Activated T-cell treated with anti-CD3 and anti-CD28 coated beads, Interleukin-2, amount 50 U/mL, for 72 hours (primary cell): ENCODE results near the gene LRRC47. TPM values are rescaled to one million over a fixed set of nuclear protein-coding genes. Genes with fewer than 3 reads are reported as not detected.
A peak's percentile ranks its signal among the peaks of the same experiment; 100 is the strongest.

ENCODE experiments used
- ATAC-seq, 2 donors: fragments of 150-1000 bp; cut with Tn5 transposase; replicated peaks in 1 of 2; 2 replicates each; pipeline ENCODE4 v1.10.0; 2021; ENCODE audit warnings: moderate library complexity in 2 of 2, mild to moderate bottlenecking in 1 of 2
- DNase-seq, 2 donors: peaks; one replicate each; pipeline ENCODE4 v3.0.0; 2021 to 2022; ENCODE audit warnings: mixed read lengths in 1 of 2
- H3K27ac Mint-ChIP-seq: one replicate; pipeline ENCODE4 v1.8.0; 2022; ENCODE audit warnings: mild to moderate bottlenecking, moderate library complexity, mixed read lengths
- H3K27me3 Mint-ChIP-seq: one replicate; pipeline ENCODE4 v1.8.0; 2022; ENCODE audit warnings: low read depth, mixed read lengths
- H3K36me3 Mint-ChIP-seq, 2 donors: one replicate each; pipeline ENCODE4 v1.8.0; 2022; ENCODE audit warnings: mixed read lengths in 2 of 2, mild to moderate bottlenecking in 1 of 2; ENCODE audit not compliant: insufficient read depth in 2 of 2
- H3K4me1 Mint-ChIP-seq: one replicate; pipeline ENCODE4 v1.8.0; 2022; ENCODE audit warnings: low read depth, mixed read lengths
- H3K4me3 Mint-ChIP-seq, 2 donors: one replicate each; pipeline ENCODE4 v1.8.0; 2022; ENCODE audit warnings: mild to moderate bottlenecking in 2 of 2, mixed read lengths in 2 of 2, moderate library complexity in 2 of 2
- H3K9me3 Mint-ChIP-seq, 2 donors: one replicate each; pipeline ENCODE4 v1.8.0; 2022; ENCODE audit warnings: mixed read lengths in 2 of 2
- total RNA-seq, 2 donors: library from RNA; stranded (reverse); gene quantifications; one replicate each; pipeline ENCODE4 v1.2.3, GENCODE V29; 2022

Gene LRRC47
- total RNA-seq, 2 donors from 2014 or later: 37.7 to 48.7 TPM

DNA sequence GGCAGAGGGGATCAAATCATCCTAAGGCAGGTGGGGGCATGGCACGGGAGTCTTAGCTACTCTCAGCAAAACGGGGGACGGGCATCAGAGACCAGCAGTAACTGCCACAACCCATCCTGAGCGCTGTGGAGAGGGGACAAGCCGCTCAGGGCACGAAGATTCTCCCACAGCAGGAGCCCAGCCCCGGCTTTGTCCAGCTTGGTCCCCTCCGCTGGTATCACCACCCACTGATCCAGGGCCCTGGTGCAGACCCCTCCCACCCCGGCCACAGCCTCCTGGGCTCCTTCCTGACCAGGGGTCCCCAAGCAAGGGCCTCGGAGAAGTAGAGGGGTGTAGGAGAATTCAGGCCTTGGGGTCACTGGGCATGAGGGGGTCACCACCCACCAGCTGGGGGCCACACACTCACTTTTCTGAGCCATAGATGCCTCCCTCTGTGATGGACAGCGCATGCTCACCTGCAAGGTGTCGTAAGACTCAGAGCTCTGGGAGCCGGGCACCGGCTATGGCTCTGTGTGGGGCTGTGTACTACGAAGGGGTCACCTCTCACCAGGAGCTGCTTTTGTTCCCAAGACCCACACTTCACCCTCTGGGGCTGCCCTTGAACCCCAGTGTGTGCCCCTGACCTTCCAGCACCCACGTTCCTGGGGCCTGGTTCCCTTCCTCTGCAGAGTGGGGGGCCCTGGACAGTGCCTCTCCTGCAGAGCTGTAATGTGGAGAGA, 26.1 kb downstream of the LRRC47 start:
- DNase-seq: no peak
- H3K4me1 Mint-ChIP-seq: peaks cover 10% of the 10 kb centered on the region
- peaks cover 7% of the 10 kb centered on the region for H3K27me3 Mint-ChIP-seq
- no peak overlapping the region for H3K27ac Mint-ChIP-seq
- H3K36me3 Mint-ChIP-seq: no peaks in the 10 kb centered on the region
- no peaks in the 10 kb centered on the region for H3K9me3 Mint-ChIP-seq
- no peak for ATAC-seq
- H3K4me3 Mint-ChIP-seq: peak overlapping the region in 1 of 2 donors; percentile 82

- Mint-ChIP-seq H3K9me3 (no peaks in the 10 kb centered on the region), H3K27me3 (peaks cover 7% of the 10 kb centered on the region), H3K4me3 (no peak overlapping the region), H3K4me1 (peaks cover 10% of the 10 kb centered on the region), H3K27ac (no peak overlapping the region), H3K36me3 (no peaks in the 10 kb centered on the region)
- DNase-seq (no peak), ATAC-seq (no peak)
These were observed 27.4 kb downstream of the LRRC47 start for GRCh38 chr1:3768811-3769390.

GRCh38 chr1:3767328-3767925, 28.9 kb downstream of the LRRC47 start:
- no peak for ATAC-seq
- Mint-ChIP-seq H3K4me1 (peaks cover 10% of the 10 kb centered on the region), H3K27ac (no peak overlapping the region), H3K9me3 (no peaks in the 10 kb centered on the region), H3K4me3 (no peak overlapping the region), H3K36me3 (no peaks in the 10 kb centered on the region), H3K27me3 (peaks cover 7% of the 10 kb centered on the region)
- DNase-seq: no peak

DNA sequence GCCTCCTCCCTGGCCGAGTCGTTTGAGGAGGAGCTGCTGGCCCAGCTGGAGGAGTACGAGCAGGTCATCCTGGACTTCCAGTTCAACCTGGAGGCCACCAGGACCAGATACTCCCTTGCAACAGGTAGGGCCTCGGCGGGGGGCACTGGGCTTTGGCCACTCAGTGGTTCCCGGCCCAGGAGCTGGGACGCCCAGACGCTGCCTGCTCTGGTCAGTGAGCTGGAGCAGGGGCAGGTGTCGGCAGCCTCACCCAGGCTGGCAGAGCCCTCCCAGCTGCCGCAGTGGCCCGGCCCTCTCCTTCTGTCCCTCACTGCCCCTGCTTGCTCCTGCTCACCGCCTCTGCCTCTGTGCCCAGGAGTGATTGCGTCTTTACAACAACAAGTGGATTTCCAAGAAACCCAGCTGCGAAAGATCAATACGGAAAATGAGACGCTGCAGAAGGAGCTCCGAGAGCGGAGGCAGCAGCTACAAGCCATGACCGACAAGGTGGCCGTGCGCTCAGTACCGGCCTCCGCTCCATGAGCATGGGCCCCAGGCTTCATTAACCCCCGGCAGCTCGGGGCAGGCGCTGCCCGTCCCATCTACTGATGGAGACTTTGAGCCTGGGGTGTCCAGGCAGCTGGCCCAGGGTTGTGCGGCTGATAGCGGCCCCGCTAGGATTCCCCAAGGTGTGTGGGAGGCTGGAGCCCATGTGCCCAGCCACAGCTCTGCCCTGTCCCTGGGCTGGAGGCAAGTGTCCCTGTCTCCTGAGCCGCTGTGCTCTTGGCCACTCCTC, 32.8 kb downstream of the LRRC47 start:
- Mint-ChIP-seq H3K9me3 (no peaks in the 10 kb centered on the region), H3K27ac (no peak overlapping the region), H3K4me3 (no peak overlapping the region), H3K4me1 (no peaks in the 10 kb centered on the region), H3K27me3 (peaks cover 16% of the 10 kb centered on the region), H3K36me3 (no peaks in the 10 kb centered on the region)
- ATAC-seq (no peak), DNase-seq (no peak)

GRCh38 chr1:3762873-3763228, 33.4 kb downstream of the LRRC47 start:
- no peak for ATAC-seq
- Mint-ChIP-seq H3K9me3 (no peaks in the 10 kb centered on the region), H3K4me3 (no peak overlapping the region), H3K36me3 (no peaks in the 10 kb centered on the region), H3K4me1 (no peaks in the 10 kb centered on the region), H3K27ac (no peak overlapping the region), H3K27me3 (peaks cover 16% of the 10 kb centered on the region)
- no peak for DNase-seq

GRCh38 chr1:3762151-3762872, 34.0 kb downstream of the LRRC47 start:
- no peaks in the 10 kb centered on the region for H3K4me1 Mint-ChIP-seq
- H3K4me3 Mint-ChIP-seq: no peak overlapping the region
- no peak overlapping the region for H3K27ac Mint-ChIP-seq
- no peak for ATAC-seq
- peaks cover 16% of the 10 kb centered on the region for H3K27me3 Mint-ChIP-seq
- no peak for DNase-seq
- H3K36me3 Mint-ChIP-seq: no peaks in the 10 kb centered on the region
- no peaks in the 10 kb centered on the region for H3K9me3 Mint-ChIP-seq

- ATAC-seq: no peak
- Mint-ChIP-seq H3K4me1 (no peaks in the 10 kb centered on the region), H3K27me3 (peaks cover 15% of the 10 kb centered on the region), H3K36me3 (no peaks in the 10 kb centered on the region), H3K4me3 (no peak overlapping the region), H3K27ac (no peak overlapping the region), H3K9me3 (no peaks in the 10 kb centered on the region)
- no peak for DNase-seq
These were observed 34.8 kb downstream of the LRRC47 start for GRCh38 chr1:3761296-3762010.

GRCh38 chr1:3759796-3760195, 36.5 kb downstream of the LRRC47 start:
- Mint-ChIP-seq H3K36me3 (no peaks in the 10 kb centered on the region), H3K4me3 (no peak overlapping the region), H3K27ac (no peak overlapping the region), H3K4me1 (no peaks in the 10 kb centered on the region), H3K27me3 (peaks cover 10% of the 10 kb centered on the region), H3K9me3 (no peaks in the 10 kb centered on the region)
- no peak for DNase-seq
- no peak for ATAC-seq

DNA sequence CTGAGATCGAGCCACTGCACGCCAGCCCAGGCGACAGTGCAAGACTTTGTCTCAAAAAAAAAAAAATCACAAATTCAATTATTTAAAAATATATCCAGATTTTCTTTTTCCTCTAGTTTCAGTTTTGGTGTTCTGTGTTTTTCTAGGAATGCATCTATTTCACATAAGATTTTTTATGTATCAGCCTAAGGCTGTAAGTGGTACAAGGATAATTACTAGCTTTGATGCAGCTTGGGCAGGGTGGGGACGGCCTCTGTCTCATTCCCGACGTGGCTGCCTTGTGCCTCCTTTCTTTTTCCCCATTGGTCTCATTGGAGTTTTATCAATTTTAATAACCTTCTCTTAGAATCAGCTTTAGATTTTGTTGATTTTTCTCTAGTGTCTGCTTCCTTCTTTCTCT, 37.1 kb downstream of the LRRC47 start:
- ATAC-seq (no peak), DNase-seq (no peak)
- no peaks in the 10 kb centered on the region for H3K36me3 Mint-ChIP-seq
- peaks cover 10% of the 10 kb centered on the region for H3K27me3 Mint-ChIP-seq
- no peak overlapping the region for H3K4me3 Mint-ChIP-seq
- no peaks in the 10 kb centered on the region for H3K4me1 Mint-ChIP-seq
- H3K27ac Mint-ChIP-seq: no peak overlapping the region
- no peaks in the 10 kb centered on the region for H3K9me3 Mint-ChIP-seq

DNA sequence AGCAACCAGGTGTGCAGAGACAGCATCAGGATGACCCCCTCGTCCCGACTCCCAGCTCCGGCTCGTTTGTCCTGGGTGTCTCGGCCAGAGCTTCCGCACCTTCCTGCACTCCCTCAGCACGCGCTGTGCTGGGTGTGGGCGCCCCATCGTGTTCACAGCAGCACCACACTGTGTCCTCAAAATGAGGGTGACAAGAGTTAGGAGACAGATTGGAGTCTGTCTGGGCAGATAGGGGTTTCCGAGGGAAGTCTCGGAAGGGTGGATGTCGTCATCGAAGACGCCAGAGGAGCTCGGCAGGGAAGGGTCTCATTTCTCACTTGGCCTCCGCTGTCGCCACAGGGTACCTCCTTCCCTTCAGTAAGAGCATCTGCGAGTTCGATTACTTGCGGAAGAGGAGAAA, 39.9 kb downstream of the LRRC47 start:
- no peak for ATAC-seq
- H3K27me3 Mint-ChIP-seq: peaks cover 10% of the 10 kb centered on the region
- H3K4me1 Mint-ChIP-seq: no peaks in the 10 kb centered on the region
- H3K27ac Mint-ChIP-seq: no peak overlapping the region
- no peak for DNase-seq
- H3K9me3 Mint-ChIP-seq: no peaks in the 10 kb centered on the region
- H3K36me3 Mint-ChIP-seq: no peaks in the 10 kb centered on the region
- H3K4me3 Mint-ChIP-seq: no peak overlapping the region

DNA sequence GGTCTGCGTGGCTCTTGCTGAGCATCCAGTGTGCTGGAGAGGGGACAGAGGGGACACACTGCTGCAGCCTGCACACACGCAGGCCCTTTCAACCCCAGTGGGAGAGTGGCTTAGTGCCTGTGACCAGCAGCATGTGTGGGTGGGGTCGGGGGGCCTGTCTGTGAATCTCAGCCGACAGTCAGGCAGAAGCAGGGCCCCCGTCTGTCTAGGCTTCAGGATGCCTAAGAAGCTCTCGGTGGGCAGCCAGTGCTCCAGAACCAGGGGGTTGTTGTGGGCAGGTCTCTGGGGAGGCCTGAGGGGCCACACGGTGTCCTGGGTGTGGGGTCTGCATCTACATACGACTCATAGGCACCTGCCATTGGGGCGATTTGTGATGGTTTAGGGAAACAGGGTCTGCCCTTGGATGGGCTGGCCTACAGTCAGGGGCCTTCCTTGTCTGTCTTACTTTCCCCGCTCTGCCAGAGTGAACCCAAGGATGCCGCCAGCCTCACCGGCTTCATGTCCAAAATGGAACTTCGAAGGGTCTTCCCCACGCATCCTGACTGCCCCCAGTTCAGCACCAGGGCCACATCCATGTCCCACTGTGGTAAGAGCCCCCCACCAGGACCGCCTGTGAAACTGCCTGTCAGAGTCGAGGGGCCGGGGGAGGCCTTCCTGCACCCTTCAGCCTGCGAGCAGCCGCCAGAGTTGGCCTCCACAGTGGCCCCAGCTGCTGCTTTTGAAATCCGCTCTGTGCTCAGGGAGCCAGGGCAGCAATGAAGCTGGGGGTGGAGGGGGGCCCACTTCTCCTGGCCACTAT, 42.4 kb downstream of the LRRC47 start:
- no peak overlapping the region for H3K27ac Mint-ChIP-seq
- ATAC-seq (no peak), DNase-seq (no peak)
- H3K4me1 Mint-ChIP-seq: no peaks in the 10 kb centered on the region
- no peaks in the 10 kb centered on the region for H3K9me3 Mint-ChIP-seq
- no peaks in the 10 kb centered on the region for H3K36me3 Mint-ChIP-seq
- no peak overlapping the region for H3K4me3 Mint-ChIP-seq
- H3K27me3 Mint-ChIP-seq: no peaks in the 10 kb centered on the region

- Mint-ChIP-seq H3K9me3 (no peaks in the 10 kb centered on the region), H3K27ac (no peak within 1 kb of the TSS), H3K4me1 (peaks cover 11% of the 10 kb centered on the region), H3K27me3 (no peaks in the 10 kb centered on the region), H3K36me3 (no peaks in the 10 kb centered on the region), H3K4me3 (no peak within 1 kb of the TSS)
- DNase-seq (no peak), ATAC-seq (no peak)
These were observed 43.8 kb downstream of the LRRC47 start, which contains the start of gene CCDC27 for GRCh38 chr1:3752400-3752945. TSS of gene CCDC27 (plus strand) at chr1:3752450. CDS start at chr1:3752482, 32 bp downstream.
